Lower leg skin (tissue), 3 donors: ENCODE measurements around the gene RDH12.

Experiments
- POLR2A ChIP-seq, 2 donors: fragments of 450-650 bp; IDR thresholded peaks; one replicate each; pipeline ENCODE4 v1.6.1; 2016 to 2017; ENCODE audit warnings: antibody characterized with exemption in 2 of 2, mild to moderate bottlenecking in 1 of 2, moderate library complexity in 1 of 2
- TF ChIP-seq, protein P1 (sequence below), 3 donors: fragments of 450-650 bp; IDR thresholded peaks; one replicate each; pipeline ENCODE4 v1.5.1; 2016; ENCODE audit warnings: antibody characterized with exemption in 3 of 3, mild to moderate bottlenecking in 3 of 3, moderate library complexity in 2 of 3

DNA sequence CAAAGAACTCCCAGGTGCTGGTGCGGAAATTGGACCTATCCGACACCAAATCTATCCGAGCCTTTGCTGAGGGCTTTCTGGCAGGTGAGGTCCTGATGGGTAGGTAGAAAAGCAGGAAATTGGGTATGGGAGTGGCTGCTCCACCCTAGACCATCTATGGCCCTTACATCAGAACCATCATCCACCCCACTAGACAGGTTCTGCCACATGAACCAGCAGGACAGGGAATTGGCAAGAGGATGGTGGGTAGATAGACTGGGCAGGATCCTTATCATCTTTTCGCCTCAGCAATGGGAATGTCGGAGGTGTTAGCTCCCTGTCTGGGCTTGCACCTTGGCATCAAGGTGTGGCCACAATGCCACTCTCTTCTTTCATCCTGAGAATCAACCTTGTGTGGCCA lies 23.5 kb downstream of the RDH12 start:
- TF ChIP-seq, protein P1, sequence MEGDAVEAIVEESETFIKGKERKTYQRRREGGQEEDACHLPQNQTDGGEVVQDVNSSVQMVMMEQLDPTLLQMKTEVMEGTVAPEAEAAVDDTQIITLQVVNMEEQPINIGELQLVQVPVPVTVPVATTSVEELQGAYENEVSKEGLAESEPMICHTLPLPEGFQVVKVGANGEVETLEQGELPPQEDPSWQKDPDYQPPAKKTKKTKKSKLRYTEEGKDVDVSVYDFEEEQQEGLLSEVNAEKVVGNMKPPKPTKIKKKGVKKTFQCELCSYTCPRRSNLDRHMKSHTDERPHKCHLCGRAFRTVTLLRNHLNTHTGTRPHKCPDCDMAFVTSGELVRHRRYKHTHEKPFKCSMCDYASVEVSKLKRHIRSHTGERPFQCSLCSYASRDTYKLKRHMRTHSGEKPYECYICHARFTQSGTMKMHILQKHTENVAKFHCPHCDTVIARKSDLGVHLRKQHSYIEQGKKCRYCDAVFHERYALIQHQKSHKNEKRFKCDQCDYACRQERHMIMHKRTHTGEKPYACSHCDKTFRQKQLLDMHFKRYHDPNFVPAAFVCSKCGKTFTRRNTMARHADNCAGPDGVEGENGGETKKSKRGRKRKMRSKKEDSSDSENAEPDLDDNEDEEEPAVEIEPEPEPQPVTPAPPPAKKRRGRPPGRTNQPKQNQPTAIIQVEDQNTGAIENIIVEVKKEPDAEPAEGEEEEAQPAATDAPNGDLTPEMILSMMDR (IDR thresholded peaks at IDR 0.05): no peak
- no peak for TF ChIP-seq POLR2A (IDR thresholded peaks at IDR 0.05)
